Pancreas (tissue), 10 donors: ENCODE data around the gene HSPB3. TPM values are rescaled to one million over a fixed set of nuclear protein-coding genes. Genes with fewer than 3 reads are reported as not detected.

Source experiments
- ATAC-seq, 4 donors: fragments of 200-7000 bp; cut with Tn5 transposase; one replicate each; pipeline versions ENCODE4 v1.8.0 to v1.9.1; 2020; ENCODE audit warnings: mild to moderate bottlenecking in 4 of 4, moderate library complexity in 4 of 4
- DNase-seq, 6 donors: peaks; one replicate each; pipeline ENCODE4 v3.0.0-alpha.2; 2020
- FAIRE-seq: peaks from 2 replicates; lab custom pipeline; 2012; peaks lifted over from hg19 to GRCh38; lab: Jason Lieb, UNC
- H3K27ac ChIP-seq, 4 donors: fragments of 200-600 bp; sonication (generic); 1 replicate in 3 of 4; 2 replicates in 1 of 4; pipeline versions ENCODE4 v1.5.0 to v1.8.0; 2020
- H3K27me3 ChIP-seq, 4 donors: fragments of 200-600 bp; one replicate each; pipeline ENCODE4 v1.8.0; 2021
- H3K36me3 ChIP-seq, 3 donors: fragments of 200-600 bp; sonication (generic) in 1 of 3; one replicate each; pipeline versions ENCODE4 v1.5.0 to v1.8.0; 2020 to 2021
- H3K4me1 ChIP-seq, 3 donors: fragments of 200-600 bp; one replicate each; pipeline ENCODE4 v1.8.0; 2021
- H3K4me3 ChIP-seq, 4 donors: fragments of 200-600 bp; sonication (generic) in 2 of 4; one replicate each; pipeline versions ENCODE4 v1.5.0 to v1.8.0; 2020 to 2021
- H3K9me3 ChIP-seq, 4 donors: fragments of 200-600 bp; one replicate each; pipeline ENCODE4 v1.8.0; 2021
- CTCF ChIP-seq, 4 donors: fragments of 200-600 bp; sonication (generic) in 3 of 4; IDR thresholded peaks; one replicate each; pipeline versions ENCODE4 v1.5.0 to v1.8.0; 2021; ENCODE audit warnings: antibody characterized with exemption in 4 of 4
- WGBS, 2 donors: extraction: QIAGEN DNeasy Blood & Tissue Kit; methylation state at CpG; one replicate each; pipeline ENCODE4 v1.1.7; 2013; 5-methylcytosine and 5-hydroxymethylcytosine counted together
- intact Hi-C, 3 donors: fragments of 100-400 bp; cut with DNase I; formaldehyde crosslinking; loops; one replicate each; pipeline versions ENCODE4 v1.11.1 to v1.14.2; 2022
- polyA plus RNA-seq, 2 donors: library from polyadenylated mRNA; stranded (reverse); fragments of 200-250 nt; gene quantifications; one replicate each; pipeline ENCODE4 v1.2.3, GENCODE V29; 2013
- total RNA-seq, 6 donors: library from RNA; stranded (reverse); fragmentation: NEBNext Ultra II Directional in 4 of 6; extraction: Animal tissue kit (Norgen Biotek cat#: 25700) in 4 of 6; gene quantifications; one replicate each; pipeline versions ENCODE4 v1.2.1 to v1.2.4, GENCODE V29; 2021 to 2023
- donor health status: healthy with polysubstance abuse.
- donor health status: DM: no; HTN: no; CAD: no; lungs with moderate emphysema.
- donor health status: DM: no; HTN: no; CAD: no.
- donor health status: control.
- donor health status: control.
- donor health status: Bipolar disorder and iron deficiency.
- donor health status: DM: yes; HTN: yes; CAD: no.
- donor health status: DM: no; HTN: no; CAD: no.
- donor health status: DM: no; HTN: no; CAD: no.
- donor health status: DM: yes; HTN: yes; CAD: no.

The HSPB3 gene
- total and polyA plus RNA-seq, 8 donors, result 0.35 to 0.76 TPM; not detected in 6

GRCh38 chr5:54470677-54471076, 15.2 kb downstream of the HSPB3 start:
- DNase-seq (no peak), ATAC-seq (no peak), FAIRE-seq (no peak)
- H3K4me3 ChIP-seq, result no peak overlapping the region
- 38 to 53% methylated on average over 1 of the region's 1 CpG for WGBS, 2 donors
- no peaks in the 10 kb centered on the region for H3K27me3 ChIP-seq
- H3K4me1 ChIP-seq, result no peaks in the 10 kb centered on the region
- intact Hi-C loops, result no loop called here
- H3K36me3 ChIP-seq, result no peaks in the 10 kb centered on the region
- no peak overlapping the region for H3K27ac ChIP-seq
- no peaks in the 10 kb centered on the region for H3K9me3 ChIP-seq
- no peak for TF ChIP-seq CTCF (IDR thresholded peaks at IDR 0.05)

- Histone ChIP-seq H3K4me1 (no peaks in the 10 kb centered on the region), H3K27me3 (no peaks in the 10 kb centered on the region), H3K27ac (no peak overlapping the region), H3K9me3 (no peaks in the 10 kb centered on the region), H3K36me3 (no peaks in the 10 kb centered on the region), H3K4me3 (no peak overlapping the region)
- ATAC-seq, result no peak
- intact Hi-C loops, result no loop called here
- no peak for TF ChIP-seq CTCF (IDR thresholded peaks at IDR 0.05)
- FAIRE-seq, result no peak
- no peak for DNase-seq
- 57 to 63% methylated on average over 3 of the region's 3 CpGs for WGBS, 2 donors
Observed at GRCh38 chr5:54471398-54471797, 15.9 kb downstream of the HSPB3 start.

- TF ChIP-seq CTCF (IDR thresholded peaks at IDR 0.05), result no peak
- Histone ChIP-seq H3K27me3 (no peaks in the 10 kb centered on the region), H3K36me3 (no peaks in the 10 kb centered on the region), H3K9me3 (no peaks in the 10 kb centered on the region), H3K4me1 (no peaks in the 10 kb centered on the region), H3K4me3 (no peak overlapping the region), H3K27ac (no peak overlapping the region)
- no peak for ATAC-seq
- 44 to 55% methylated on average over 2 of the region's 2 CpGs for WGBS, 2 donors
- intact Hi-C loops, result no loop called here
- DNase-seq, result no peak
- FAIRE-seq, result no peak
Observed at GRCh38 chr5:54476682-54477081, 21.2 kb downstream of the HSPB3 start.

DNA sequence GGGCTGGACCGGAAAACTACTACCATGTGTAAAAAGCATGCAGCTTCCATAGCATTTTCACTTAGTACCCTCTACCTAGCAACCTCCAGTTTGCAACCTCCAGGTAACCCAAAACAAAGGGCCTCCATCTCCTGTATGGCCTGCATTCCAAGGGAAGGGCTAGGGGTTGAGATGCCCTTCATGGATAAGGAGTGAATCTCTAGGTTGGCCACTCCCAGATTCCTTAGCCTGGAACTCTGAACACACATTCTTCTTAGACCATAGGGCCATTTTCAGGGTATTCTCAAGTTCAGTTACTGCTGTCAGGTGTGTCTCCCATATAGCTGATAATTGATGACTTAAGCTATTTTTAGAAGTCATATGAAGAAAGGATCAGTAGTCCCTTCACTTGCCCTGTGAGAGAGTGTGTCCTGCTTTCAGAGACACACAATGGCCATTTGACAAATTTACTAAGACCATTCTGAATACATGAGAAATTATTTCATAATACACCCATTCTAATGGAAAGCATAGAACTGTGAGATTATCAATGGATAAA, 22.5 kb downstream of the HSPB3 start:
- Histone ChIP-seq H3K4me1 (no peaks in the 10 kb centered on the region), H3K9me3 (no peaks in the 10 kb centered on the region), H3K36me3 (no peaks in the 10 kb centered on the region), H3K27me3 (no peaks in the 10 kb centered on the region), H3K4me3 (no peak overlapping the region), H3K27ac (no peak overlapping the region)
- DNase-seq (no peak), FAIRE-seq (no peak), ATAC-seq (no peak)
- intact Hi-C loops, result no loop called here
- TF ChIP-seq CTCF (IDR thresholded peaks at IDR 0.05), result no peak
- 89 to 91% methylated on average over 1 of the region's 1 CpG for WGBS, 2 donors

GRCh38 chr5:54480296-54480695, 24.8 kb downstream of the HSPB3 start:
- H3K36me3 ChIP-seq, result no peaks in the 10 kb centered on the region
- H3K27ac ChIP-seq, result no peak overlapping the region
- no peaks in the 10 kb centered on the region for H3K9me3 ChIP-seq
- no peak for ATAC-seq
- DNase-seq, result no peak
- intact Hi-C loops, result no loop called here
- no peak overlapping the region for H3K4me3 ChIP-seq
- no peaks in the 10 kb centered on the region for H3K4me1 ChIP-seq
- H3K27me3 ChIP-seq, result no peaks in the 10 kb centered on the region
- no peak for FAIRE-seq
- no peak for TF ChIP-seq CTCF (IDR thresholded peaks at IDR 0.05)
